SKM-1 (cell line): ENCODE results near the gene SGPP1.
"Not testable (repeated sequence)": the region's sequence is repeated elsewhere in the genome, so short reads cannot be mapped to it uniquely, and the experiment has no call there.

Experiments
- DNase-seq: peaks from one replicate; lab custom pipeline; 2025; ENCODE audit not compliant: unreplicated experiment; lab: John Stamatoyannopoulos, UW

SGPP1 gene

GRCh38 chr14:63676615-63677014 lies 51.2 kb downstream of the SGPP1 start:
- DNase-seq: no peak

- no peak for DNase-seq
Observed at GRCh38 chr14:63673886-63674497, 53.9 kb downstream of the SGPP1 start.

GRCh38 chr14:63673255-63673654 lies 54.6 kb downstream of the SGPP1 start:
- no peak for DNase-seq

- DNase-seq: no peak
Observed at GRCh38 chr14:63672417-63673180, 55.3 kb downstream of the SGPP1 start.

- DNase-seq: no peak
Observed at GRCh38 chr14:63671987-63672386, 55.9 kb downstream of the SGPP1 start.

- no peak for DNase-seq
Observed at GRCh38 chr14:63670692-63671091, 57.2 kb downstream of the SGPP1 start.

GRCh38 chr14:63666335-63666734 lies 61.5 kb downstream of the SGPP1 start:
- DNase-seq: no peak

GRCh38 chr14:63663428-63664341 lies 64.2 kb downstream of the SGPP1 start:
- no peak for DNase-seq

GRCh38 chr14:63662776-63663175 lies 65.1 kb downstream of the SGPP1 start:
- no peak for DNase-seq

GRCh38 chr14:63661881-63662280 lies 66.0 kb downstream of the SGPP1 start:
- not testable (repeated sequence) for DNase-seq

GRCh38 chr14:63659726-63660125 lies 68.1 kb downstream of the SGPP1 start:
- no peak for DNase-seq

GRCh38 chr14:63656194-63656593 lies 71.7 kb downstream of the SGPP1 start:
- no peak for DNase-seq

- no peak for DNase-seq
Observed at GRCh38 chr14:63654936-63655335, 72.9 kb downstream of the SGPP1 start.

GRCh38 chr14:63654346-63654745 lies 73.5 kb downstream of the SGPP1 start:
- DNase-seq: no peak

GRCh38 chr14:63652406-63652805 lies 75.5 kb downstream of the SGPP1 start:
- no peak for DNase-seq

- DNase-seq: no peak
Observed at GRCh38 chr14:63650256-63650952, 77.5 kb downstream of the SGPP1 start.

- DNase-seq: no peak
Observed at GRCh38 chr14:63647696-63648410, 80.0 kb downstream of the SGPP1 start.

- no peak for DNase-seq
Observed at GRCh38 chr14:63644741-63645140, 83.1 kb downstream of the SGPP1 start.

- no peak for DNase-seq
Observed at GRCh38 chr14:63642656-63643382, 85.0 kb downstream of the SGPP1 start.

GRCh38 chr14:63642229-63642611 lies 85.6 kb downstream of the SGPP1 start:
- peak; percentile 75 for DNase-seq
